GM23248 (cell line): ENCODE results near the gene ATP9A.

Source experiments
- EZH2 ChIP-seq: fragments of 200-600 bp; sonication (generic); IDR thresholded peaks from 2 replicates; pipeline ENCODE4 v1.6.1; 2018; ENCODE audit warnings: antibody characterized with exemption, mild to moderate bottlenecking; ENCODE audit not compliant: insufficient read depth, poor library complexity, severe bottlenecking
- EZH2phosphoT487 ChIP-seq: fragments of 200-600 bp; sonication (generic); IDR thresholded peaks from 2 replicates; pipeline ENCODE4 v1.6.1; 2018; ENCODE audit warnings: antibody characterized with exemption, moderate library complexity, mild to moderate bottlenecking, low read depth; ENCODE audit not compliant: insufficient read depth

DNA sequence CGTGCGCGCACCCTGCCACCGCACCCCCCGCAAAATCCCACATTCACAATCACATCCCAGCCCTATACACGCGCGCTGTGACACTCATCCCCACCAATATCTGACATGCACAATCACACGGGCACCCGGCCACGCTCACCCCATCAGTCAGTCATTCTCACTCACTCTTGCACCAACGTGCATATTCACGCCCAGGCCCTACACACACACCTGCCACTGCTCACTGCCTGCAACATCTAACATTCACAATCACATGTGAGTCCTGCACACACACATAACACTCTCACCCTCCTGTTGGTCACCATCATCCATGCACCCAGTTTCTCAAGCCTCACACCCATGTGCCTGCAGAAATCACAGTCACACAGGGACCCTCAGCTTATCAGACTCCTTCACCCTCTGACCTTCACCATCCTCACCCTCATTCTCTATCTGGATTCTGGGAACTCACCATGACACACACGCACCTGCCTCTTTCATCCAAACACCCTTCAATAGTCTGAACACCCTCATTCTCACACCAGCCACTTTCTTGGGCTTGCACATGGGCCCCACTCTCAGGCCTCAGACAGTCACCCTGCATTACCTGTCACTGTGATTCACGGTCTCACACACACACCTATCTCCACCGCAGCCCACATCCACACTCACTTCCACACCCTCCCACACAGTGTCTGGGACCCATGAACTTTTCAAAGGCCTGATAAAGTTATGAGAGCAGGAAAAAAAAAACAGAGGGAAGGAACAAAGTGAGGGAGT is 748 bp upstream of the ATP9A start:
- TF ChIP-seq EZH2phosphoT487 (no peak), EZH2 (no peak)
